ENCODE data around the gene CTNNA3. TPM values are rescaled to one million over a fixed set of nuclear protein-coding genes. Genes with fewer than 3 reads are reported as not detected.

CTNNA3 gene
- total and polyA plus RNA-seq, 2 of the 4 experiments (the other 2 are of a cell fraction), result 0.19 to 0.90 TPM

GRCh38 chr10:66587680-66588050 lies 1108.3 kb downstream of the CTNNA3 start:
- Histone ChIP-seq H4K91ac (ENCODE audit: insufficient read depth, low read depth, low read length) (no peak overlapping the region), H3K9ac (ENCODE audit: low read depth, low read length) (no peak overlapping the region), H4K5ac (ENCODE audit: low read depth, low read length) (no peak overlapping the region), H2AK5ac (ENCODE audit: low read depth, low read length) (no peak overlapping the region), H3K9me3 (ENCODE audit: control insufficient read depth, insufficient read depth, low read length) (no peaks in the 10 kb centered on the region), H3K79me1 (ENCODE audit: low read depth in 1 of 2, low read length in 2 of 2) (no peaks in the 10 kb centered on the region), H3K14ac (replicated peaks; ENCODE audit: low read depth, low read length) (no peak overlapping the region), H2BK5ac (ENCODE audit: low read depth, low read length, poor library complexity, severe bottlenecking) (no peak overlapping the region), H3K4me2 (ENCODE audit: low read depth, low read length) (no peak overlapping the region), H3K18ac (ENCODE audit: low read depth, low read length) (no peak overlapping the region), H3K27ac (ENCODE audit: insufficient read depth, low read length) (no peak overlapping the region), H2BK15ac (ENCODE audit: low read depth, low read length) (no peak overlapping the region), H3K4ac (ENCODE audit: low read depth, low read length) (no peak overlapping the region), H4K20me1 (ENCODE audit: insufficient read depth, low read length) (no peaks in the 10 kb centered on the region), H2AK9ac (replicated peaks; ENCODE audit: low read depth, low read length, poor library complexity) (no peak overlapping the region), H2BK120ac (ENCODE audit: low read depth, low read length) (no peak overlapping the region), H3K4me1 (ENCODE audit: control insufficient read depth, insufficient read depth, low read length) (no peaks in the 10 kb centered on the region), H3K56ac (ENCODE audit: extremely low read depth, insufficient read depth, low read length) (no peak overlapping the region), H2BK20ac (ENCODE audit: low read depth, low read length) (no peak overlapping the region), H3K23ac (ENCODE audit: low read depth, low read length) (no peak overlapping the region), H2AFZ (replicated peaks; ENCODE audit: low read length, poor library complexity) (no peak overlapping the region), H3K27me3 (ENCODE audit: control insufficient read depth, insufficient read depth, low read length) (no peaks in the 10 kb centered on the region), H4K8ac (ENCODE audit: low read depth in 2 of 2, low read length in 2 of 2) (no peak overlapping the region), H3K4me3 (ENCODE audit: insufficient read depth, low read depth, low read length) (no peak overlapping the region), H3K36me3 (ENCODE audit: control insufficient read depth, insufficient read depth, low read length) (no peaks in the 10 kb centered on the region), H3K9me1 (ENCODE audit: insufficient read depth, low read length) (no peaks in the 10 kb centered on the region)
- TF ChIP-seq MAFK (IDR thresholded peaks at IDR 0.05; ENCODE audit: low read depth, low read length), result no peak
- TF ChIP-seq RAD21 (IDR thresholded peaks at IDR 0.05; ENCODE audit: low read length), result no peak
- TF ChIP-seq RFX5 (IDR thresholded peaks at IDR 0.05; ENCODE audit: low read depth, low read length), result no peak
- TF ChIP-seq, protein P1, sequence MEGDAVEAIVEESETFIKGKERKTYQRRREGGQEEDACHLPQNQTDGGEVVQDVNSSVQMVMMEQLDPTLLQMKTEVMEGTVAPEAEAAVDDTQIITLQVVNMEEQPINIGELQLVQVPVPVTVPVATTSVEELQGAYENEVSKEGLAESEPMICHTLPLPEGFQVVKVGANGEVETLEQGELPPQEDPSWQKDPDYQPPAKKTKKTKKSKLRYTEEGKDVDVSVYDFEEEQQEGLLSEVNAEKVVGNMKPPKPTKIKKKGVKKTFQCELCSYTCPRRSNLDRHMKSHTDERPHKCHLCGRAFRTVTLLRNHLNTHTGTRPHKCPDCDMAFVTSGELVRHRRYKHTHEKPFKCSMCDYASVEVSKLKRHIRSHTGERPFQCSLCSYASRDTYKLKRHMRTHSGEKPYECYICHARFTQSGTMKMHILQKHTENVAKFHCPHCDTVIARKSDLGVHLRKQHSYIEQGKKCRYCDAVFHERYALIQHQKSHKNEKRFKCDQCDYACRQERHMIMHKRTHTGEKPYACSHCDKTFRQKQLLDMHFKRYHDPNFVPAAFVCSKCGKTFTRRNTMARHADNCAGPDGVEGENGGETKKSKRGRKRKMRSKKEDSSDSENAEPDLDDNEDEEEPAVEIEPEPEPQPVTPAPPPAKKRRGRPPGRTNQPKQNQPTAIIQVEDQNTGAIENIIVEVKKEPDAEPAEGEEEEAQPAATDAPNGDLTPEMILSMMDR (conservative IDR thresholded peaks at IDR 0.05; ENCODE audit: low read depth, low read length), result no peak
- no peak for TF ChIP-seq CEBPB (IDR thresholded peaks at IDR 0.05; ENCODE audit: low read depth, low read length)
- TF ChIP-seq POLR2A (IDR thresholded peaks at IDR 0.05; ENCODE audit: low read depth, low read length), result no peak
- no peak for TF ChIP-seq CHD1 (IDR thresholded peaks at IDR 0.05; ENCODE audit: low read depth, low read length)
- TF ChIP-seq NFE2L2 (IDR thresholded peaks at IDR 0.05; ENCODE audit: low read depth, low read length), result no peak
- TF ChIP-seq MAZ (IDR thresholded peaks at IDR 0.05; ENCODE audit: borderline replicate concordance, low read depth, low read length), result no peak
- no peak for TF ChIP-seq FOS (IDR thresholded peaks at IDR 0.05; ENCODE audit: low read depth, low read length)
- TF ChIP-seq BHLHE40 (IDR thresholded peaks at IDR 0.05; ENCODE audit: low read depth, low read length), result no peak
- no peak for TF ChIP-seq USF2 (IDR thresholded peaks at IDR 0.05; ENCODE audit: low read depth, low read length)
- no peak for TF ChIP-seq MXI1 (IDR thresholded peaks at IDR 0.05; ENCODE audit: borderline replicate concordance, low read depth, low read length)
- no peak for TF ChIP-seq SMC3 (IDR thresholded peaks at IDR 0.05; ENCODE audit: low read depth, low read length)
- no peak for TF ChIP-seq RCOR1 (IDR thresholded peaks at IDR 0.05; ENCODE audit: insufficient replicate concordance, low read length)
- no peak for TF ChIP-seq ELK1 (IDR thresholded peaks at IDR 0.05; ENCODE audit: borderline replicate concordance, low read depth, low read length)
- ATAC-seq (ENCODE audit: low read depth) (no peak), DNase-seq (no peak)
- 60% methylated on average over 2 of the region's 5 CpGs; no CpG with 5 or more reads in 1 of the 2 experiments for WGBS, 2 experiments (ENCODE audit: extremely low coverage in 2 of 2, insufficient read length in 1 of 2)
- CTCF ChIA-PET, result no interaction called here
- POLR2A ChIA-PET (ENCODE audit: unreplicated experiment), result no interaction called here
- in situ Hi-C loops (cut with MboI; ENCODE audit: low sequenced_read_pairs) (no loop called here), intact Hi-C loops (cut with micrococcal nuclease) (loop anchor here (10.0 kb wide), 1 partner anchor 937 kb away; no protein-coding TSS in a partner anchor), dilution Hi-C loops (cut with HindIII; ENCODE audit: low sequenced_read_pairs, unreplicated experiment) (no loop called here)
- BruUV-seq (replicated peaks), result no TSS peak
